H9 (cell line): Measurements from ENCODE around the gene COX7B2. TPM values are rescaled to one million over a fixed set of nuclear protein-coding genes. Genes with fewer than 3 reads are reported as not detected.

Experiments used
- DNase-seq: peaks from one replicate; pipeline ENCODE4 v3.0.0-alpha.2; 2017
- H2AFZ ChIP-seq: one replicate; pipeline ENCODE4 v1.6.1; 2013; ENCODE audit warnings: mild to moderate bottlenecking, low read length, control low read depth, moderate library complexity
- H2AK5ac ChIP-seq: 2 replicates; pipeline ENCODE4 v1.6.1; 2013; ENCODE audit warnings: low read length, control low read depth, mixed read lengths; ENCODE audit not compliant: insufficient read length
- H2BK120ac ChIP-seq: one replicate; pipeline ENCODE4 v1.6.1; 2013; ENCODE audit warnings: low read depth, mild to moderate bottlenecking, low read length, control low read depth, inconsistent platforms; ENCODE audit not compliant: poor library complexity, severe bottlenecking
- H2BK12ac ChIP-seq: 2 replicates; pipeline ENCODE4 v1.6.1; 2013; ENCODE audit warnings: low read length, control low read depth, mixed read lengths, low read depth; ENCODE audit not compliant: insufficient read length
- H2BK15ac ChIP-seq: 2 replicates; pipeline ENCODE4 v1.6.1; 2013; ENCODE audit warnings: low read depth, low read length, control low read depth
- H2BK20ac ChIP-seq: one replicate; pipeline ENCODE4 v1.6.1; 2013; ENCODE audit warnings: low read depth, mild to moderate bottlenecking, low read length, control low read depth, inconsistent platforms; ENCODE audit not compliant: poor library complexity, severe bottlenecking
- H2BK5ac ChIP-seq: 2 replicates; pipeline ENCODE4 v1.6.1; 2013; ENCODE audit warnings: low read length, control low read depth, mixed read lengths; ENCODE audit not compliant: insufficient read length
- H3K14ac ChIP-seq: 2 replicates; pipeline ENCODE4 v1.6.1; 2013; ENCODE audit warnings: low read length, control low read depth; ENCODE audit not compliant: insufficient read depth
- H3K18ac ChIP-seq: 2 replicates; pipeline ENCODE4 v1.6.1; 2013; ENCODE audit warnings: low read depth, mild to moderate bottlenecking, mixed read lengths, low read length, control low read depth; ENCODE audit not compliant: insufficient read length
- H3K23ac ChIP-seq: 2 replicates; pipeline ENCODE4 v1.6.1; 2013; ENCODE audit warnings: low read length, control low read depth, mixed read lengths, low read depth; ENCODE audit not compliant: insufficient read length
- H3K23me2 ChIP-seq: 2 replicates; pipeline ENCODE4 v1.6.1; 2013; ENCODE audit warnings: low read depth, mild to moderate bottlenecking, mixed read lengths, low read length, control low read depth; ENCODE audit not compliant: insufficient read length, poor library complexity, severe bottlenecking
- H3K27ac ChIP-seq: 2 replicates; pipeline ENCODE4 v1.5.1; 2013; ENCODE audit warnings: low read length, control low read depth, mixed read lengths, low read depth; ENCODE audit not compliant: insufficient read length
- H3K27me3 ChIP-seq: 2 replicates; pipeline ENCODE4 v1.6.1; 2013; ENCODE audit warnings: low read length, control low read depth, inconsistent platforms; ENCODE audit not compliant: insufficient read depth
- H3K4ac ChIP-seq: 2 replicates; pipeline ENCODE4 v1.6.1; 2013; ENCODE audit warnings: low read depth, mild to moderate bottlenecking, control low read depth, inconsistent platforms, low read length, moderate library complexity
- H3K4me1 ChIP-seq: 2 replicates; pipeline ENCODE4 v1.6.1; 2013; ENCODE audit warnings: low read length, control low read depth, inconsistent platforms; ENCODE audit not compliant: insufficient read depth
- H3K4me2 ChIP-seq: 2 replicates; pipeline ENCODE4 v1.6.1; 2013; ENCODE audit warnings: low read length, control low read depth, mixed read lengths; ENCODE audit not compliant: insufficient read length, insufficient read depth
- H3K56ac ChIP-seq: 2 replicates; pipeline ENCODE4 v1.6.1; 2013; ENCODE audit warnings: low read depth, mild to moderate bottlenecking, mixed read lengths, low read length, control low read depth; ENCODE audit not compliant: insufficient read length
- H3K79me1 ChIP-seq: 2 replicates; pipeline ENCODE4 v1.6.1; 2013; ENCODE audit warnings: low read depth, mild to moderate bottlenecking, moderate library complexity, low read length, control low read depth, inconsistent platforms; ENCODE audit not compliant: insufficient read depth, poor library complexity, severe bottlenecking
- H3K79me2 ChIP-seq: 2 replicates; pipeline ENCODE4 v1.6.1; 2013; ENCODE audit warnings: low read length, control low read depth, inconsistent platforms; ENCODE audit not compliant: insufficient read depth
- H3K9ac ChIP-seq: 2 replicates; pipeline ENCODE4 v1.6.1; 2013; ENCODE audit warnings: low read length, control low read depth, mixed read lengths; ENCODE audit not compliant: insufficient read length; ENCODE audit errors: extremely low read depth
- H3K9me3 ChIP-seq: one replicate; pipeline ENCODE4 v1.6.1; 2013; ENCODE audit warnings: low read depth, low read length, inconsistent platforms; ENCODE audit not compliant: control insufficient read depth
- H3T11ph ChIP-seq: one replicate; pipeline ENCODE4 v1.6.1; 2013; ENCODE audit warnings: mild to moderate bottlenecking, low read length, control low read depth, inconsistent platforms
- H4K20me1 ChIP-seq: one replicate; pipeline ENCODE4 v1.6.1; 2013; ENCODE audit not compliant: control insufficient read depth, insufficient read length, insufficient read depth
- H4K5ac ChIP-seq: 2 replicates; pipeline ENCODE4 v1.6.1; 2013; ENCODE audit warnings: low read depth, mild to moderate bottlenecking, mixed read lengths, low read length, control low read depth; ENCODE audit not compliant: insufficient read length
- H4K8ac ChIP-seq: replicated peaks from 2 replicates; pipeline ENCODE4 v1.6.1; 2013; ENCODE audit warnings: low read length, control low read depth, mixed read lengths, low read depth; ENCODE audit not compliant: insufficient read length
- H4K91ac ChIP-seq: 2 replicates; pipeline ENCODE4 v1.6.1; 2013; ENCODE audit warnings: low read depth, mild to moderate bottlenecking, moderate library complexity, mixed read lengths, low read length, control low read depth; ENCODE audit not compliant: insufficient read length
- H3K27ac Mint-ChIP-seq, 3 experiments: 2 replicates in 2 of 3; 3 replicates in 1 of 3; pipeline ENCODE4 v1.8.0; 2020 to 2021; ENCODE audit warnings: mixed read lengths in 3 of 3, mild to moderate bottlenecking in 1 of 3, moderate library complexity in 1 of 3
- H3K27me3 Mint-ChIP-seq: 2 replicates; pipeline ENCODE4 v1.8.0; 2021; ENCODE audit warnings: low read depth, mild to moderate bottlenecking, moderate library complexity, mixed read lengths
- H3K36me3 Mint-ChIP-seq, 3 experiments: 2 replicates in 2 of 3; 3 replicates in 1 of 3; pipeline ENCODE4 v1.8.0; 2020 to 2021; ENCODE audit warnings: low read depth in 3 of 3, mixed read lengths in 3 of 3; ENCODE audit not compliant: insufficient read depth in 1 of 3
- H3K4me1 Mint-ChIP-seq, 2 experiments: 2 replicates each; pipeline ENCODE4 v1.8.0; 2020; ENCODE audit warnings: mixed read lengths in 2 of 2
- H3K4me3 Mint-ChIP-seq, 2 experiments: 2 replicates in 1 of 2; 3 replicates in 1 of 2; pipeline ENCODE4 v1.8.0; 2020 to 2021; ENCODE audit warnings: mild to moderate bottlenecking in 2 of 2, mixed read lengths in 2 of 2, moderate library complexity in 1 of 2
- H3K9me3 Mint-ChIP-seq, 2 experiments: 2 replicates in 1 of 2; 3 replicates in 1 of 2; pipeline ENCODE4 v1.8.0; 2020; ENCODE audit warnings: mild to moderate bottlenecking in 2 of 2, mixed read lengths in 2 of 2, moderate library complexity in 1 of 2
- CTCF ChIP-seq: fragments of 200-600 bp; sonication (generic); conservative IDR thresholded peaks from 3 replicates; pipeline ENCODE4 v1.8.0; 2021; ENCODE audit warnings: antibody characterized with exemption, mild to moderate bottlenecking
- WGBS: extraction: QIAGEN DNeasy Blood & Tissue Kit; methylation state at CpG from one replicate; pipeline ENCODE4 v1.1.7; 2013; ENCODE audit warnings: missing lambda C conversion rate, low lambda C conversion rate, mixed read lengths; ENCODE audit not compliant: insufficient read length; ENCODE audit errors: extremely low coverage; 5-methylcytosine and 5-hydroxymethylcytosine counted together
- long read RNA-seq: library from polyadenylated mRNA; unstranded; transcript quantifications from one replicate; pipeline ENCODE4 v2.0.0, GENCODE V29; 2020
- total RNA-seq: library from RNA; stranded (reverse); gene quantifications from 2 replicates; pipeline ENCODE4 v1.2.1, GENCODE V29; 2021

Gene COX7B2
- not detected in 2 replicates for total RNA-seq
- long read RNA-seq, result 0 reads

GRCh38 chr4:46909078-46909477, at the start of gene COX7B2:
TSS of gene COX7B2 (minus strand) at chr4:46909245. CDS start at chr4:46735192, 174,053 bp downstream.
- Histone ChIP-seq H2AFZ (no peak within 1 kb of the TSS), H3K27ac (no peak within 1 kb of the TSS), H2BK120ac (no peak within 1 kb of the TSS), H2BK5ac (no peak within 1 kb of the TSS), H2AK5ac (no peak within 1 kb of the TSS), H3K79me2 (no peaks in the 10 kb centered on the region), H3K14ac (no peak within 1 kb of the TSS), H4K5ac (no peak within 1 kb of the TSS), H3K4ac (no peak within 1 kb of the TSS), H3K9ac (no peak within 1 kb of the TSS), H3K56ac (no peak within 1 kb of the TSS), H2BK12ac (no peak within 1 kb of the TSS), H4K8ac (no peak within 1 kb of the TSS), H2BK15ac (no peak within 1 kb of the TSS), H3K4me1 (no peaks in the 10 kb centered on the region), H3K18ac (no peak within 1 kb of the TSS), H4K91ac (no peak within 1 kb of the TSS), H3T11ph (no peak within 1 kb of the TSS), H2BK20ac (no peak within 1 kb of the TSS), H3K4me2 (no peak within 1 kb of the TSS), H3K9me3 (no peaks in the 10 kb centered on the region), H3K23me2 (no peaks in the 10 kb centered on the region), H3K79me1 (no peaks in the 10 kb centered on the region), H3K23ac (no peak within 1 kb of the TSS), H4K20me1 (no peaks in the 10 kb centered on the region), H3K27me3 (no peaks in the 10 kb centered on the region)
- no peaks in the 10 kb centered on the region; a peak in 1 of 7 replicates for H3K36me3 Mint-ChIP-seq
- no peaks in the 10 kb centered on the region for H3K27me3 Mint-ChIP-seq
- DNase-seq, result no peak
- H3K27ac Mint-ChIP-seq, result no peak within 1 kb of the TSS; a peak in 1 of 7 replicates
- H3K4me1 Mint-ChIP-seq, result no peaks in the 10 kb centered on the region
- H3K9me3 Mint-ChIP-seq, result peaks cover 3 to 5% of the 10 kb centered on the region in 2 experiments; a peak in 4 of 5 replicates
- TF ChIP-seq CTCF, result no peak
- H3K4me3 Mint-ChIP-seq, result no peak within 1 kb of the TSS
- no CpG with 5 or more reads among the region's 12 CpGs for WGBS
